NCI-H774 (cell line): Measurements from ENCODE around the gene HNF1B.

Experiments
- DNase-seq: peaks from one replicate; lab custom pipeline; 2025; lab: John Stamatoyannopoulos, UW

Gene HNF1B

DNA sequence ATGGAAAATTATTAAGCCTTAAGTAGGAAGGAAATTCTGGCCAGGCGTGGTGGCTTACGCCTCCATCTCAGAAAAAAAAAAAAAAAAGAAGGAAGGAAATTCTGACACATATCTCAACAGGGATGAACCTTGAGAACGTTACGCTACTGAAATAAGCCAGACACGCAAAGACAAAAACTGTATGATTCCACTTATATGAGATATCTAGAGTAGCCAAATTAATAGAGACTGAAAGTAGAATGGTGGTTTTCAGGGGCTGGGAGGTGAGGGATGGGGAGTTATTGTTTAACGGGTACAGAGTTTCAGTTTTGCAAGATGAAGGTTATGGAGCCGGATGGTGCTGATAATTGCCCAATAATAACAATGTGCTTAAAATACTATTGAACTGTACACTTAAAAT lies 16.2 kb upstream of the HNF1B start:
- DNase-seq = no peak

DNA sequence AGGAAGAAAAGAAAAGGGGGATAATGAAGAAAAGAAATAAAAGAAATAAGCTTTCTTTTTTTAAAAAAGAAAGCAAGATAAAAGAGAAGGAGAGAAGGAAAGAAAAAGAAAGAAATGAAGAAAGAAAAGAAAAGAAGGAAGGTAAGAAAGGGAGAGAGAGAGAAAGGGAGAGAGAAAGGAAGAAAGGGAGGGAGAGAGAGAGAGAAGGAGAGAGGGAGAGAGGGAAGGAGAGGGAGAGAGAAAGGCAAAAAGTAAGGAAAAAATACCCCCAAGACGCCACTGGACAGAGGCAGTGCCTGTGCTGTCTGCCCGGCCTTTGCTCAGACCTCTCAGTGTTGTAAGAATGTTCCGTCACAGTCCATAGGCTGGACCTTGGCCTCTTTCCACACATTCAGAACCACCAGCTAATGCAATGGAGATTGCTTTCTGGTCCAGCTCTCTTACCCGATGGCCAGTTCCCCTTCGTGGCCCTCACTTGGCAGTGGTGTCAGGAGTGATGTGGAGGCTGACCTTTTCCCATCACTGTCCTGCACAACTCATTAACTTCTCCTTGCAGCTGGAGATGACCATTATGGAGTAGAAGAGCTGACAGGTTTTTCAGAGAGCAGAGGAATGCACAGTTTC lies 14.3 kb upstream of the HNF1B start:
- no peak for DNase-seq

DNA sequence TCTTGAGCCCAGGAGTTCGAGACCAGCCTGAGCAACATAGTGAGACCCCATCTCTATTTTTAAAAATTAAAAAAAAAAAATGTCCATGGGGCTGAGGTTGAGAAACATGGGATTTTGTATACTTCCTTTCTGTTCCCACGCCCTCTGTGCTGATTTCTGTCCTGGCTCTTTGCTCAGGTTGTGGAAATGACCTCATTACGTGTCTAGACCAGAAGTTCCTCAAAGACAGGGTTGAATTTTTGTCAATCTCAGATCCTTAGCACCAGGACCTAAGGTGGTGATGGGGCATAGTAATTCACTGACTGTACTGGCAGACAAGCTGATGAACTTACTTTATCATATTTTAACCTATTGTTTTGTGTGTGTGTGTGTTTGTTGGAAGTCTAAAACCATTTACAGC lies 11.2 kb upstream of the HNF1B start:
- DNase-seq = no peak

DNA sequence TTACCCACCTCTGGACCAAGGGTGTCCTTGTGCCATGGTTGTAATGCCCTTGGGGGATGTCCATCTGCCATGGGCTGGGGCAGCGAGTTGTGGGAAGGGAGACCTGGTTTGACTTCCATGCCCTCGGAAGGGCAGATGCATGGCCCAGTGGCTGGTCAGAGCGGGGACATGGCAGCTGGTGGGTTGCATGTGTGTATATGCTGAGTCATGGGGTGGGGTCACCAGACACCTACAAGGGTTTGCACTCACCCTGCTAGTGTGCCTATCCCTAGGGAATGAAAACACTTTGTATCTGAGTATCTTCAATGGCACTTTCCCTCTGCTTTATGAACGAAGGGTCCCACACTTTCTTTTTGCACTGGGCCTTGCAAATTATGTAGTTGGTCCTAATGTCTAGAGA lies 10.6 kb upstream of the HNF1B start:
- DNase-seq = no peak

DNA sequence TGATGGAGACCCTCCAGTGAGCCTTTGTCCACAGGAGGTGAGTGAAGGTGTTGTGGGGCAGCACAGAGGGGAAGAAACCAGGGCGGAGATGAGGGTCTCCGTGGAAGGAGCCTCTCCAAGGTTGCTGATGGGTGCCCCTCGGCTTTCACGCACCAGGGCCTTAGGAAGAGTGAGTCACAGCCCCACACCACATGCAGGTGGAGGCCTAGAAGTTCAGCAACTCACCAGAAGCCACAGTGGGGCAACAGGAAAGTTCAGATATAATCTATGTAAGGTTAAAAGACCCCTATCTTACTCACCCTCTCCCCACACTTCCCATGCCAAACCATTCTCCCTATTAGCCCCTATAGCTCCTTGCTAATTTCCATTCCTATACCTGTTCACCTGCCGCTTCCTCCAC lies 9.5 kb upstream of the HNF1B start:
- DNase-seq = no peak

DNA sequence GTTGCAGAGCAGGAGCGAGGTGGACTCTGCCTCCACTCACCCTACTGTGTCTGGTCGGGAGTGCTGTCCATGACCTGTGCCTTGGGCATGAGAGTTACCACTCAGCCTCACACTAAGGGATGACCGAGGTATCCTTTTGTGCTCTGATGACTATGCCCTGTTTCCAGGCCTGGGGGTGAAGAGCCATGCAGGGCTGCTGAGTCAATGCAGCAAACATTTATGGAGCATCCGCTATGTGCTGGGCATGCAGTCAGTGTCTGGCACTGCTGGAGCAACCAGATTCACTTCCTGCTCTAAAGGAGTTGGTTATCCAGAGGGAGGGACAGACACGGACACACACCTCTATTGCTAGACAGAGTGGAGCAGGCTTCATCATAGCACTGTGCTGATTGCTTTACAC lies 7.6 kb upstream of the HNF1B start:
- DNase-seq = no peak

DNA sequence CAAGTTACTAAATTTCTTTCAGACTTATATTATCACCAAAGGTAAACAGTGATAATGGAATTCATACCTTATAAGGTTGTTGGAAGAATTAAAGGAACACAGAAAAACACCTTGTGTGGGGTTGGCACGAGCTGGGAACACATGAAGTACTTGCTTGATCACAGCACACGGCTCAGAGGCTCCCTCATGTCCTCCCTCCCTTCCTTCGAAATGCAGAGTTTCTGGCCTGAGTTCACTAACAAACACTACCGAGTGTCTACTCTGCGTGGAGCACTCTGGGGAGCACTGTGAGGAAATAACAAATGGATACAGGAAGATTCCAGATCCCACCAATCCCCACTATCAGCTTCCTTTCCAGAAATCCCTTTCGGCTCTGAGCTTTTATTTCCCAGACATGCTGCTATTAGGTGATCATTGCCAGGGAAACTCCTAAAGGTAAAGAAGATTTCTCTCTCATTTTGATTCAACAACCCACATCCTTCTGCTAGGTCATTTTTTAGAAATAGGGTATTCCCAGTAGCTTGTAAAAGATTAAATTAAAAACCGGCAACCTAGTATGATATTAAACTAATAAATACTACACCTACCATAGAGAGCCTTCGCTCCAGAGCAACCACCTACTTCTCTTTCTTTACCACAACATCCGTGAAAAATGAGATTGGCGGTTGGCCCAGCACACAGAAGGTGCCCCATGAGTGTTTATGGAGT lies 6.1 kb upstream of the HNF1B start:
- no peak for DNase-seq

DNA sequence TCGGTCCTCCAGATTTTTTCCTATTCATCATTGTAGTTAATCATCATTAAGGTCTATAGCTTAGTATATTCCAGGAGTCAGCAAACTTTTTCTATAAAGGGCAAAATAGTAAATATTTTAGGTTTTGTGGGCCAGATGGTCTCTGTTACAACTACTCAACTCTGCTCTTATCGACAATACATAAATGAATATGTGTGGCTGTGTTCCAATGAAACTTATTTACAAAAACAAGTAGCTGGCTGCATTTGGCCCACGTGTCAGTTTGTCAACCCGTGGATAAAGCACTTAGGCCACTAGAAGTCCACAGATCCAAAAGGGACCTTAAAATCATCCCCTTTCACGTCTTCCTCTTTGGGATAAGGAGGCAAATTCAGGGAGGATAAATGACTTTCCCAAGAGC lies 5.4 kb upstream of the HNF1B start:
- no peak for DNase-seq

DNA sequence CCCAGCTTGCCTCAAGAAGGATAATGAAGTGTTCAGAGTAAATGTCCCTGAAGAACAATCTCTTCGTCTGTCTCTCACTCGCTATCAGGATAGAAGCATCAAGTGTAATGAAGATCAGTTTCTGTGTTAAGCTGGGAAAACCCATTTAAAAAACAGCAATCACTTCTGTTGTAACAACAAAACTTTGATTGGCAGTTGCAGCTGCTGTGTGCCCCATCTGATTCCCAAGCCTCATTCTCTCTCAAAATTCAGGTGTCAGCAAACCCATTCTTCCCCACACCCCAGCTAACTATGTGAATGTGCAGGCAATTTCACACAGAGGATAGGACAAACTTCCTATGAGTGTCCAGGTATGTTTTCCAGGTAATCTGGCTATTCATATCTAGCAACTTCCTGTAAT lies 2.4 kb upstream of the HNF1B start:
- DNase-seq = no peak

DNA sequence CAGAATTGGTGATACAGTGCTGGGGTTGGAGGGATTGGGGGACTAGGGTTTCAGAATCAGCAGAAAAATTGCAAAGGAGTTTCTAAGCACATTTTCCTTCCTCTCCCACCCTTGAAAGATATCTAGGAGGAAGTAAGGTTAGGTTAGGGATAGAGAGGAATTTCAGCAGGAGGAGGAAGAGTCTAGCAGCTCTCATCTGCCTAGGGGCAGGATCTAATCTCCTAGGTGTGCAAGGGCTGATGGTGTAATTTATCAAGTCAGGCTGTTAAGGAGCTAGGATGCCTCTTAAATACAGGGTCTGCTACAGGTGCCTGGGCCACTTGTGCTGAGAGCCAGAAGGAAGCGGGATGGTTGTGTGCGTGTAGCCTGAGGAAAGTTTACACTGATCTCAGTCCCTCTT lies 1.8 kb upstream of the HNF1B start:
- DNase-seq = no peak

DNA sequence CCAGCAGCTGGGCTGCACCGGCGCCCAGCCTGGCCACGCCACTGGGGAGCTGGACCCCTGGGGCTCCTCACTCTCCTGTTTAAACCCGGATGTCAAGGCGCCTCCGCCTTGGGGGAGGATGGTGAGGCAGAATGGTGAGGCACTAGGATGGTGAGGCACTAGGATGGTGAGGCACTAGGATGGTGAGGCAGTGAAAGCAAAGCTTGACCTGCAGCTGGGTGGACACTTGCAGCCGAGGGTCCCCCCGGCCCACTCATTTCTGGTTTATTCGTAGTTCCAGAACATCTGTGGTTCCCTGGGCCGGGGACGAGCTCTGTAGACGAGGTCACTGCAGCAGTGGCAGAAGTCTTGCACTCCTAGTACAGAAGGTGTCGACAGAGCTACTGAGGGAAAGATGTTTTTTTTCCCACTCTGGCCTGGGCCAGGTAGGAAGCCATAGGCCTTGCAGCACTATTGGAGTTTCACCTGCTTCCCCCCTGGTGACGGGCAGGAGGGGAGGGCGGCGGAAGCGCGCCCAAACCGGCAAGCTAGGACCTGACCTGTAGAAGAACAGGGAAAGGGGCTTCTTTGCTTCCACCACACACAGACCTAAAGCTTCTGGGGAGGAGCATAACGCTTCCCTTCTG lies 1.1 kb upstream of the HNF1B start:
- no peak for DNase-seq

DNA sequence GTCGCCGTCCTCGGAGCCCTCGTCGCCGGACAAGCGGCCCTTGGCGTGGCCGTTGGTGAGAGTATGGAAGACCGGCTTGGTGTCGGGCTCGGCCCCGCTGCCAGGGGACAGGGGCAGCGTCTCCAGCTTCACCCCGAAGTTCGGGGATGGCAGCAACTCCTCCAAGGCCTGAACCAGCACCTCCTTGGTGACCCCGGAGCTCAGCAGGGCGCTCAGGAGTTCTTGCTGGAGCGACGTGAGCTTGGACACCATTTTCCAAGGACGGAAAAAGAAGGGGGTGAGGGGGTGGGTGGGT lies 279 bp downstream of the HNF1B start:
- DNase-seq = no peak

DNA sequence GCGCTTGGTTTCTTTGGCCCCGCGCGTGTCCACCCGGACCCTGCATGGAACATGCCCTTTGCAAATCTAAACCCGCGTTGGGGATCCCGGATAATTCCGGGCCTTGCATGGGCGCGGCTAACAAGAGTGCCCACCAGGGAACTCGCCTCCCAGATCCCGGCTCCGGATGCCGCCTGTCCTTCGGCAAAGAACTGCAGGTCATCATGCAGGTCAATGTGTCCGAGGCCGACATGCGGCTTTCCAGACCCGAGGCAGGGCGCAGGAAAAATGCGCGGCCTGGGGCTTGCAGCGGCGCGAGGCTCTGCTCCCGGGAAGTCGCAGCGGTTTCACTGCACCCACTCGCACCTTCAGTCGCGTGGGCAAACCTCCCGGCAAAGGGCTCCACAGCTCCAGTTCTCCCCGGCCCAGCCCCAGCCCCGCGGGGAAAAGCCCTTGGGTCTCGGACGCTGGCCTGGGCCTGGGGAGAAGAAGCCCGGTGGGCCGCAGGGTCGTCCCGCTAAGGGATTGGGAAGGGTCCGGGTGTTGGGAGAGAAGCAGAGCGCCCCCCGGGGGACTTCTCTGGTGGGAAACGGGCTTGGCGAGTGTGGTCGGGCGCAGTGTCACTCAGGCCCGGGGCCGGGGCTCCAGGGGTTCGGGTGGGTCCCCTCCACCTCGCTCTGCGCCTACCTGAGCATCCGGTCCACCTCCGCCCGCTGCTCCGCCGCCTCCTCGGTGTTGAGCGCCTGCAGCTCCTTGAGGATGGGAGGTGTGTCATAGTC lies 805 bp downstream of the HNF1B start:
- no peak for DNase-seq

DNA sequence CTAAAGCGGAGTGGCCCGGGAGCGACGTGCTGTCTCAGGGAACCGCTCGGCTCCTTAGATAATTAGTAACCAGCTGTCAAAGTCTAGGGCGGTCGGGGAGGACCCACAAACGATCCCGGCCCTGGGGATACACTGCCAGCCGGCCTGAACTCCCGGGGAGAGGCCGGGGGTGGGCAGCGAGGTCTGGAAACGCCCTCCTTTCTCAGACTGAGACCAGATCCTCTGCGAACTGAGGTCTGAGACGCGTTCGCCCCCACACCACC lies 1.3 kb downstream of the HNF1B start:
- DNase-seq = no peak

DNA sequence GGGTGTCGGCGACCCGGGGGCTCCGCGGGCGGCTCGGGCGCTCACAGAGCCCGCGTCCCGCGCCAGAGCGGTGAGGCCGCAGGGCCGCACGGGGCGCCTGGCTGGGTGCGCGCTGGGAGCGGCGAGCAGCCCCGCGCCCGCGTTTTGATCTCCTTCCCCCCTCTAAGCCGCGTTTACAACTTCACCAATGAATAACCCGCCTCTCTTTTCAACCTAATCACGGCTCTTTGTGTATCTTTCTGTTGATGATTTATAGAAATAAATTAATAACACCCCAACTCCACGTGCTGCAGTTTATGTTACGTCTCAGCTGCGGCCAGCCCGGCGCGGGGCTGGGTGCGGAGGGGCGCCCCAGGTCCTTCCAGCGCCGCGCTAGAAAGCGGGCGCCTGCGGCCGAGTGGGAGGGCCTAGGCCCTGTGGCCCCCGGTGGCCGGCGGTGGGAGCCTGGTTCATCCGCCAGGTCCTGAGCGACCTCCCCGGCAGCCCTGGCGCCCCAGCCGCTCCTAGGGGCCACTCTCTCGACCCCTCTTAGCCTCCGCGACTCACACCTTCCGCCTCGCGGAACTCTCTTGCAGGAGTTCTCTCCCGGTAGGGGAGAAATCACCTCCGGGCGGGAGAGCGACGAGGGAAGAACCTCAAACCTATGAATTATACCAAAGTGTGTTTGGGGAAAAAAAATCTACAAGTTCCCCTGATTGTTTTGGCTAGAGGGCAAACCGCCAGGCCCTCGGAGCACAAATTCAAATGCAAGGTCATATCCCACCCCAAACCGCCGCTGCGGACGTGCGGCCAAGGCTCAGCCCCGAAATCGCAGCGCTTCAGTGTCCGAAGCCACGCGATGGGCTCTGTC lies 1.9 kb downstream of the HNF1B start:
- DNase-seq = no peak

DNA sequence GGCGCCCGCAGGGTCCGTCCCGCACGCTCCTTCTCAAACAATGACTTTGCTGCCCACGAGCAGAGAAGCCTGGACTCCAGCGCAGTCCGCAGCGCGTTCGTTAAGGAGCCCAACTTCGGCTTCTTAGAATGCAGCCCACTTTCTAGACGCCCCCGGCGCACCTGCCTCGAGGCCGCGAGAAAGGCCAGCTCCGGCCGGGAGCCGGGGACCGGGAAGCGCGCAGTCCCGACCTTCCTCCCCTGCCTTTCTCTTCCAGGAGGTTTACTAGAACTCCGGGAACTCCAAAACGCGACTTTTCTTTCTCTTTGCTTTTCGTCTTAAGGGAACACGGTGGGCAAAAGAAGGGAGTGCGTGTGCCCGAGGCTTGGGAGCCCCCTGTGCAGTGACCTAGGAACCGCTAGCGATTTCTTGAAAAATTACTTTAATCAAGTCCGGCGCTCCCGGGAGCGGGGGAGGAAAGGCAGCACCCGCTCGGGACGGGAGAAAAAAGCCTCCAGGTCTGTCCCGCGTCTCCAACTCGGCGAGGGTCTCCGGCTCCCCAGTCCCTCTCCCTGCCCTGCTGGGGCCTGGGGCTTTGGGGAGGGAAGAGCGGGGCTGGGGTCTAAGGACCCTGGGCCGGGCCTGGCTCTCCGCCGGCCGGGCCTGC lies 2.6 kb downstream of the HNF1B start:
- DNase-seq = no peak

DNA sequence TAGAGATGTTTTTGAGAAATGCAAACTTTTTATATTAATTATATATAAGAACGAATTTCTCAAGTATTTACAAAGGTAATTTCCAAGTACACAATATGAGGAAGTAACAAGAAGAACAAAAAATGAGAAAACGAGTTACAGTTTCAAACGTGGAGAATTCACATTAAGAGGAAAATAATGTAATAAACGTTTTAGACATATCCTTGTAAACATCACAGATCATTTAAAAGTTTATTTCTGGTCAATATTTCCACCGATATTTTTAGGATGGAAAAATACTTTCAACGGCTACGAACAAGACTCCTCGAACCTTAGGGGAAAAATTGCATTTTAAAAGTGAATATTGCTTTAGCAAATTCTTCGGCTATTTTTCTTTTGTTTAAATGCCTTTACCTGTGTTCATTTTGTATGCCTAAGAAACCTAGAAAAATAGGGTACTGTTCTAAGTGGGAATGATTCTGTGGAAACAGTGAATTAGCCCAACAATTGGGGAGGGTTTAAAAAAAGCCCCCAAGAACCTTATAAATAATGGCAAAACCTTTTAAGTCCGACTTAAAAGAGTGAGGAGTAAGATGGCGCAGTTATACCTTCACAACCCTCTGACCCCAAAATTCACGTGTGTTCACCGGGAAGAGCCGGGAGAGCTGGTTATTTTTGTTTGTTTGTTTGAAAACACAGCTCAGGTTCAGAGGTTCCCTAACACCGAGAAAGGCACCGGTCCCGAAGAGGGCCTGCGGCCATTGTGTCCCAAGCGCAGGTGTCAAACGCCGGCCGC lies 3.3 kb downstream of the HNF1B start:
- no peak for DNase-seq

DNA sequence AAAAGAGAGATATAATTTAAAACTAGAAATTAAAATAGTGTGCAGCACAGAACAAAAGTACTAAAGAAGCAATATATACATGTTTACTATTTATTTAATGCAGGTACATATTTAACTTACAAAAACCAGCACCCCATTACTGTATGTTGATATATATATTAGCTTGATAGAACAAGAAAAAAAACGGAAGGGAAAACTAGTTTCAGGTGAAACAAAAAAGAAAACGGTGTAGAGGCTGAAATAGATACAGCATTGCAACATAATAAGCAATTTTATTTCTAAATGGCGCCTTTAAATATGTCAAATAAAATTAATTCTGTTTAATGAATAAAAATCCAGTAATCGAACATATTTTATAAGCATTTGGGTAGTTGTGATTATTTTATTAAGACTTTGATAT lies 3.9 kb downstream of the HNF1B start:
- no peak for DNase-seq

DNA sequence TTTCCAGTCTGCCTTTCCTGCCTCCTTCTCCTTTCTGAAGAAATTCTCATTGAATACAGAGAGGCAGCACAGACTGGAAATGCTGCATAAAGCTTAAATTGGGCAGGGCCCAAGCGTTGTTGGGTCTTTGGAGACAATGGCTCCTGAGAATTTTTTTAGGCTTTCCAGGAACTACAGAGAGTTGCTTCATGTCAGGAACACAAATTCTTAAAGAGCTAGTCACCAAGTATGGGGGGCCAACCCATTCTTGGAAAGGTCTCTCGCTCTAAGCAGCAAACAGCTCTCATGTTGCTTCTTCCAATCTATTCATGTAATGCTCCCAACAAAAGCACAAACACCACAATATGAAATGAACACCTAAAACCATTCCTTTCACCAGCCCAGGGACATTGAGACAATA lies 6.9 kb downstream of the HNF1B start:
- no peak for DNase-seq

DNA sequence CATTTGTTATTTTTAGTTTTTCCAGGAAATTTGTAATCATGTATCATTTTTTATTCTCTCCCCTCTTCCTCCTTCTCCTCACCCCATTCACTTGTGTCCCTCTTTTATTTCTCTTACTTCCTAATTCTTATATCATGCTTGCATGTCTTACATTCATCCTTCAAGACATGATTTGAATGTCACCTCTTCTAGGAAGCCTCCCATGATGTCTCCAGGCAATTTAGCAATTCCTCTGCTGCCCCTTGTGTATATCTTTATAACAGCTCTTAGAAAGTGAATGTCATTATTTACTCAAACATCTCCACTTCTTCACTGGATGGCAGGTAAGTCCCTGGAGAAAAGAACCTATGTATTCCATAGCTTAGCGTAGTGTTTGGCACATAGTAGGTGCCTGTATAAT lies 7.8 kb downstream of the HNF1B start:
- DNase-seq = no peak

DNA sequence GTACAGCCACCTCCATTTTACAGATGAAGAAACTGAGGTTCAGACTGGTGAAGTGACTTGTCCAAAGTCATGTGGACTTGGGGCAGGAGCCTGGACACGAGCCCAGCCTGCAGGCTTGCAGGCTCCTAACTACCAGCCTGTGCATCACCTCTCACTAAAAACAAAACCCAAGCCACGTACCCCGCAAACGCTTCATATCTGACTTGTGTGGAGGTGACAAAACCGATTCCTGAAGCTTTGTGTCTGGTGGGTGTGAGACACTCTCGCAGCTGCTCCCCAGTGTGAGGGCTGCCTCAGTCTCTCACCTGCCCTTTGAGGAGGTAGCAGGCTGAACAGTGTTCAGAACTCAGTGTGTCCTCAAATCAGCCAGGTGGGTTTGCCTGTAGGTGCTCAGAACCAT lies 8.4 kb downstream of the HNF1B start:
- DNase-seq = no peak
